Measurements from ENCODE around the gene PDZRN3.

- TF ChIP-seq POLR2AphosphoS5 (IDR thresholded peaks at IDR 0.05) (no peak), CTCF (IDR thresholded peaks at IDR 0.05 in 8 of 11, conservative IDR thresholded peaks at IDR 0.05 in 3 of 11) (no peak)
These were observed 77.8 kb downstream of the PDZRN3 start for GRCh38 chr3:73546961-73547360.
